Right atrium auricular region (tissue), 2 donors: ENCODE results near the gene GPBP1L1. TPM values are rescaled to one million over a fixed set of nuclear protein-coding genes. Genes with fewer than 3 reads are reported as not detected.
"Not testable (repeated sequence)": the region's sequence is repeated elsewhere in the genome, so short reads cannot be mapped to it uniquely, and the experiment has no call there.

ENCODE experiments used
- DNase-seq: peaks from one replicate; pipeline ENCODE4 v3.0.0-alpha.2; 2019; ENCODE audit warnings: low spot score
- H3K27ac ChIP-seq, 2 donors: fragments of 200-600 bp; sonication (generic); 1 replicate in 1 of 2; 2 replicates in 1 of 2; pipeline ENCODE4 v1.5.1; 2016 to 2019
- H3K27me3 ChIP-seq, 2 donors: fragments of 200-600 bp; sonication (generic); one replicate each; pipeline versions ENCODE4 v1.5.1 to v1.6.0; 2017 to 2019
- H3K36me3 ChIP-seq: fragments of 200-600 bp; sonication (generic); one replicate; pipeline ENCODE4 v1.5.1; 2016
- H3K4me1 ChIP-seq, 2 donors: fragments of 200-600 bp; sonication (generic); one replicate each; pipeline versions ENCODE4 v1.5.1 to v1.6.0; 2017 to 2019
- H3K4me3 ChIP-seq, 2 donors: fragments of 200-600 bp; sonication (generic); 1 replicate in 1 of 2; 2 replicates in 1 of 2; pipeline ENCODE4 v1.5.1; 2017 to 2019; ENCODE audit warnings: mild to moderate bottlenecking in 1 of 2, moderate library complexity in 1 of 2
- H3K9me3 ChIP-seq, 2 donors: fragments of 200-600 bp; sonication (generic); one replicate each; pipeline ENCODE4 v1.5.1; 2019
- CTCF ChIP-seq, 2 donors: fragments of 200-600 bp; sonication (generic); IDR thresholded peaks; one replicate each; pipeline ENCODE4 v1.5.1; 2019; ENCODE audit warnings: antibody characterized with exemption in 2 of 2
- total RNA-seq, 2 donors: library from RNA; depleted of rRNA; stranded (reverse); fragments of >200 nt; gene quantifications; one replicate each; pipeline ENCODE4 v1.1.0, GENCODE V29; 2016

The GPBP1L1 gene
- total RNA-seq, 2 donors from 2014 or later, result 77.3 to 106 TPM

- H3K27me3 ChIP-seq, result no peaks in the 10 kb centered on the region
- peaks cover 11% of the 10 kb centered on the region for H3K36me3 ChIP-seq
- no peak for TF ChIP-seq CTCF (IDR thresholded peaks at IDR 0.05)
- H3K27ac ChIP-seq, result peak overlapping the region in 1 of 2 donors; percentile 54
- DNase-seq, result no peak
- H3K9me3 ChIP-seq, result no peaks in the 10 kb centered on the region
- H3K4me3 ChIP-seq, result no peak overlapping the region
- H3K4me1 ChIP-seq, result no peaks in the 10 kb centered on the region
Measured at GRCh38 chr1:45722809-45723208, 36.5 kb upstream of the GPBP1L1 start.

- H3K4me1 ChIP-seq, result no peaks in the 10 kb centered on the region
- TF ChIP-seq CTCF (IDR thresholded peaks at IDR 0.05), result no peak
- H3K36me3 ChIP-seq, result peaks cover 6% of the 10 kb centered on the region
- DNase-seq, result no peak
- no peak overlapping the region for H3K4me3 ChIP-seq
- H3K9me3 ChIP-seq, result no peaks in the 10 kb centered on the region
- H3K27me3 ChIP-seq, result no peaks in the 10 kb centered on the region
- H3K27ac ChIP-seq, result no peak overlapping the region
Measured at GRCh38 chr1:45721207-45721606, 34.9 kb upstream of the GPBP1L1 start.

- Histone ChIP-seq H3K27ac (no peak overlapping the region), H3K4me1 (no peaks in the 10 kb centered on the region), H3K4me3 (no peak overlapping the region), H3K27me3 (no peaks in the 10 kb centered on the region), H3K36me3 (peaks cover 12% of the 10 kb centered on the region), H3K9me3 (no peaks in the 10 kb centered on the region)
- no peak for DNase-seq
- no peak for TF ChIP-seq CTCF (IDR thresholded peaks at IDR 0.05)
Measured at GRCh38 chr1:45718289-45718688, 32.0 kb upstream of the GPBP1L1 start.

GRCh38 chr1:45717386-45717785, 31.1 kb upstream of the GPBP1L1 start:
- H3K36me3 ChIP-seq, result peaks cover 12% of the 10 kb centered on the region
- not testable (repeated sequence) for H3K27me3 ChIP-seq, DNase-seq, H3K9me3 ChIP-seq, H3K27ac ChIP-seq, H3K4me3 ChIP-seq, H3K4me1 ChIP-seq

GRCh38 chr1:45716700-45717099, 30.4 kb upstream of the GPBP1L1 start:
- no peak for DNase-seq
- no peaks in the 10 kb centered on the region for H3K9me3 ChIP-seq
- H3K4me1 ChIP-seq, result no peaks in the 10 kb centered on the region
- H3K4me3 ChIP-seq, result no peak overlapping the region
- H3K27me3 ChIP-seq, result no peaks in the 10 kb centered on the region
- no peak for TF ChIP-seq CTCF (IDR thresholded peaks at IDR 0.05)
- H3K36me3 ChIP-seq, result peaks cover 17% of the 10 kb centered on the region
- no peak overlapping the region for H3K27ac ChIP-seq

GRCh38 chr1:45713711-45714110, 27.4 kb upstream of the GPBP1L1 start:
- no peak for DNase-seq
- Histone ChIP-seq H3K27me3 (no peaks in the 10 kb centered on the region), H3K36me3 (peaks cover 27% of the 10 kb centered on the region), H3K27ac (no peak overlapping the region), H3K4me1 (no peaks in the 10 kb centered on the region), H3K4me3 (no peak overlapping the region), H3K9me3 (no peaks in the 10 kb centered on the region)
- no peak for TF ChIP-seq CTCF (IDR thresholded peaks at IDR 0.05)
